K562 (cell line): ENCODE measurements around the gene NSMCE1. TPM values are rescaled to one million over a fixed set of nuclear protein-coding genes. Genes with fewer than 3 reads are reported as not detected.

Experiments used
- BCL6 ChIP-seq: fragments of 250-450 bp; sonication (Bioruptor Pico); IDR thresholded peaks from 2 replicates; pipeline ENCODE4 v1.4.0; 2020
- BRF2 ChIP-seq: IDR thresholded peaks from 3 replicates; pipeline ENCODE4 v1.6.1; 2011; ENCODE audit warnings: borderline replicate concordance, mild to moderate bottlenecking; ENCODE audit not compliant: insufficient read length, insufficient read depth
- ID3 ChIP-seq, 2 experiments: fragments of 250-450 bp in 1 of 2; fragments of 450-650 bp in 1 of 2; sonication (Bioruptor Pico) in 1 of 2; IDR thresholded peaks; 2 replicates each; pipeline versions ENCODE4 v1.6.1 to v1.8.0; 2016 to 2021; ENCODE audit warnings: mild to moderate bottlenecking in 2 of 2, moderate library complexity in 2 of 2, missing compliant biosample characterization in 1 of 2, missing genetic modification characterization in 1 of 2
- MBD1 ChIP-seq: fragments of 250-450 bp; sonication (Bioruptor Pico); IDR thresholded peaks from 2 replicates; pipeline ENCODE4 v1.8.0; 2022; ENCODE audit warnings: inconsistent platforms
- STAG1 ChIP-seq: sonication (generic); formaldehyde crosslinking; IDR thresholded peaks from 2 replicates; pipeline ENCODE4 v1.5.0; 2020; ENCODE audit warnings: missing genetic modification reagents, borderline replicate concordance
- SUPT5H ChIP-seq: fragments of 450-650 bp; IDR thresholded peaks from 2 replicates; pipeline ENCODE4 v1.6.1; 2016
- XRCC4 ChIP-seq: IDR thresholded peaks from one replicate; pipeline ENCODE4 v1.6.1; 2011; ENCODE audit not compliant: insufficient read depth, insufficient read length; ENCODE audit errors: extremely low read depth
- XRCC5 ChIP-seq: fragments of 200-400 bp; formaldehyde crosslinking; IDR thresholded peaks from 2 replicates; pipeline ENCODE4 v1.6.1; 2017; ENCODE audit warnings: low read depth, mild to moderate bottlenecking, low read length
- ZNF143 ChIP-seq: sonication (generic); formaldehyde crosslinking; IDR thresholded peaks from 2 replicates; pipeline ENCODE4 v1.9.0; 2022; ENCODE audit warnings: mild to moderate bottlenecking, missing genetic modification reagents
- ZNF717 ChIP-seq: fragments of 250-450 bp; sonication (Bioruptor Pico); IDR thresholded peaks from 2 replicates; pipeline ENCODE4 v1.5.0; 2021
- polyA plus RNA-seq, 8 experiments: library from polyadenylated mRNA; depleted of rRNA in 4 of 8; stranded (reverse) in 5 of 8; unstranded in 3 of 8; fragments of >200 nt; fragmentation: Nextera tagmentation in 2 of 8; fragmentation: Illumina TruSeq in 1 of 8; extraction: Ambion mirVana in 2 of 8; extraction: Trizol in 1 of 8; gene quantifications; 2 replicates each; pipeline versions ENCODE4 v1.2.1 to v1.2.3, GENCODE V29; 2011 to 2014; ENCODE audit warnings: inconsistent platforms in 1 of 8, missing spikeins in 1 of 8
- total RNA-seq, 7 experiments: library from RNA; depleted of rRNA in 6 of 7; stranded (reverse); fragments of >200 nt in 6 of 7; fragmentation: Illumina TruSeq in 2 of 7; extraction: Trizol in 2 of 7; gene quantifications; 2 replicates each; pipeline versions ENCODE4 v1.2.1 to v1.2.3, GENCODE V29; 2011 to 2021; ENCODE audit warnings: low replicate concordance in 1 of 7
- TF ChIP-seq, protein P1 (sequence below), 2 experiments: fragments of 450-650 bp in 1 of 2; sonication (generic) in 1 of 2; formaldehyde crosslinking in 1 of 2; IDR thresholded peaks; 2 replicates each; pipeline versions ENCODE4 v1.7.1 to v1.9.0; 2016 to 2022; ENCODE audit warnings: inconsistent platforms in 1 of 2, mild to moderate bottlenecking in 1 of 2, missing genetic modification reagents in 1 of 2

NSMCE1 gene
- total and polyA plus RNA-seq, 9 of the 15 experiments (the other 6 are each of a cell fraction or from before 2014, with no cell fraction given), result 52.1 to 163 (median 61.5) TPM

GRCh38 chr16:27228621-27229501 lies 39.7 kb downstream of the NSMCE1 start (continued):
- TF ChIP-seq BCL6 (CRISPR knock-in tag) (no peak), XRCC5 (no peak), SUPT5H (no peak), MBD1 (CRISPR knock-in tag) (no peak), BRF2 (no peak), XRCC4 (no peak), ID3 (CRISPR knock-in tag; IDR thresholded peaks at IDR 0.05) (no peak), ID3 (tag; IDR thresholded peaks at IDR 0.05) (no peak), ZNF717 (CRISPR knock-in tag) (no peak), STAG1 (CRISPR knock-in tag) (no peak), ZNF143 (CRISPR knock-in tag) (no peak)
- TF ChIP-seq, protein P1, sequence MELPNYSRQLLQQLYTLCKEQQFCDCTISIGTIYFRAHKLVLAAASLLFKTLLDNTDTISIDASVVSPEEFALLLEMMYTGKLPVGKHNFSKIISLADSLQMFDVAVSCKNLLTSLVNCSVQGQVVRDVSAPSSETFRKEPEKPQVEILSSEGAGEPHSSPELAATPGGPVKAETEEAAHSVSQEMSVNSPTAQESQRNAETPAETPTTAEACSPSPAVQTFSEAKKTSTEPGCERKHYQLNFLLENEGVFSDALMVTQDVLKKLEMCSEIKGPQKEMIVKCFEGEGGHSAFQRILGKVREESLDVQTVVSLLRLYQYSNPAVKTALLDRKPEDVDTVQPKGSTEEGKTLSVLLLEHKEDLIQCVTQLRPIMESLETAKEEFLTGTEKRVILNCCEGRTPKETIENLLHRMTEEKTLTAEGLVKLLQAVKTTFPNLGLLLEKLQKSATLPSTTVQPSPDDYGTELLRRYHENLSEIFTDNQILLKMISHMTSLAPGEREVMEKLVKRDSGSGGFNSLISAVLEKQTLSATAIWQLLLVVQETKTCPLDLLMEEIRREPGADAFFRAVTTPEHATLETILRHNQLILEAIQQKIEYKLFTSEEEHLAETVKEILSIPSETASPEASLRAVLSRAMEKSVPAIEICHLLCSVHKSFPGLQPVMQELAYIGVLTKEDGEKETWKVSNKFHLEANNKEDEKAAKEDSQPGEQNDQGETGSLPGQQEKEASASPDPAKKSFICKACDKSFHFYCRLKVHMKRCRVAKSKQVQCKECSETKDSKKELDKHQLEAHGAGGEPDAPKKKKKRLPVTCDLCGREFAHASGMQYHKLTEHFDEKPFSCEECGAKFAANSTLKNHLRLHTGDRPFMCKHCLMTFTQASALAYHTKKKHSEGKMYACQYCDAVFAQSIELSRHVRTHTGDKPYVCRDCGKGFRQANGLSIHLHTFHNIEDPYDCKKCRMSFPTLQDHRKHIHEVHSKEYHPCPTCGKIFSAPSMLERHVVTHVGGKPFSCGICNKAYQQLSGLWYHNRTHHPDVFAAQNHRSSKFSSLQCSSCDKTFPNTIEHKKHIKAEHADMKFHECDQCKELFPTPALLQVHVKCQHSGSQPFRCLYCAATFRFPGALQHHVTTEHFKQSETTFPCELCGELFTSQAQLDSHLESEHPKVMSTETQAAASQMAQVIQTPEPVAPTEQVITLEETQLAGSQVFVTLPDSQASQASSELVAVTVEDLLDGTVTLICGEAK (IDR thresholded peaks at IDR 0.05), result no peak
- TF ChIP-seq, protein P1 (CRISPR knock-in tag; IDR thresholded peaks at IDR 0.05), result no peak
